ENCODE measurements around the gene ITGB7.

ITGB7 gene, protein sequence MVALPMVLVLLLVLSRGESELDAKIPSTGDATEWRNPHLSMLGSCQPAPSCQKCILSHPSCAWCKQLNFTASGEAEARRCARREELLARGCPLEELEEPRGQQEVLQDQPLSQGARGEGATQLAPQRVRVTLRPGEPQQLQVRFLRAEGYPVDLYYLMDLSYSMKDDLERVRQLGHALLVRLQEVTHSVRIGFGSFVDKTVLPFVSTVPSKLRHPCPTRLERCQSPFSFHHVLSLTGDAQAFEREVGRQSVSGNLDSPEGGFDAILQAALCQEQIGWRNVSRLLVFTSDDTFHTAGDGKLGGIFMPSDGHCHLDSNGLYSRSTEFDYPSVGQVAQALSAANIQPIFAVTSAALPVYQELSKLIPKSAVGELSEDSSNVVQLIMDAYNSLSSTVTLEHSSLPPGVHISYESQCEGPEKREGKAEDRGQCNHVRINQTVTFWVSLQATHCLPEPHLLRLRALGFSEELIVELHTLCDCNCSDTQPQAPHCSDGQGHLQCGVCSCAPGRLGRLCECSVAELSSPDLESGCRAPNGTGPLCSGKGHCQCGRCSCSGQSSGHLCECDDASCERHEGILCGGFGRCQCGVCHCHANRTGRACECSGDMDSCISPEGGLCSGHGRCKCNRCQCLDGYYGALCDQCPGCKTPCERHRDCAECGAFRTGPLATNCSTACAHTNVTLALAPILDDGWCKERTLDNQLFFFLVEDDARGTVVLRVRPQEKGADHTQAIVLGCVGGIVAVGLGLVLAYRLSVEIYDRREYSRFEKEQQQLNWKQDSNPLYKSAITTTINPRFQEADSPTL

GRCh38 chr12:53207042-53207441 lies at the start of gene ITGB7:
TSS of gene ITGB7 (minus strand) at chr12:53207251. CDS start at chr12:53200443, 6,808 bp downstream.
- DNase-seq (ENCODE audit: low spot score) = no peak

- DNase-seq (ENCODE audit: low spot score) = no peak
These were observed 48.9 kb upstream of the ITGB7 start for GRCh38 chr12:53255996-53256395.

DNA sequence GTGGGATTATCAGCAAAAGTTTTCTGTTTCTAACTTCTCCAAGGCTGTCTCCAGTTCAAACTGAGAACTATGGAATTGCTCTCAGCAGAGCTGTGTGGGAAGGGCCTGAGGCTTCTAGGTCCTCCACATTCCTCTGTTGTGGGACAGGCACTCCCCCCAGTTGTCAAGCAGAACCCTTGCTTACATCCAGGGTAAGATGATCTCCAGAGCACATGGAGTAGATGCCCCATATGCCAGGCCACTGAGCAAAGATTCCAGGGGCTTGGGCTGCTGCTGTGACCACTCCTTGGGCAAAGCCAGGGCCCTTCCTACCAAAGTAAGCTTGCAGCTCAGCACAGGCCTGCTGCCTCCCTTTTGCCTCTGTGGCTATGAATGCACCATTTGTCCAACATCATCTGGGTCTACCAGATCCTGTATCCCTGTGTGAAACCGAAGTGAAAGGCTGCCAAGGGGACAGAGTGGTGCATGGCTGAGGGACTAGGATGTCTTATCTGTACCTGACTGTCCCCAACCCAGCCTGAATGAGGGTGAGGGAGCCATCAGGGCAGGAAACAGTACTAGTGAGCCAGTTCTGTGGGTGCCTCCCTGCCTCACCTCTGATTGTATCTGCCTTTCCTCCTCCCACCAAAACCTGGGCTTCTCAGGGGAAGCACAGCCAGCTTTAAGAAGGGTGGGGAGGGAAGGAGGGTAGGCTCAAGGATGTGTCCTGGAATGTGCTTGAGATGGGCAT lies 47.9 kb upstream of the ITGB7 start:
- DNase-seq (ENCODE audit: low spot score) = no peak

- no peak for DNase-seq (ENCODE audit: low spot score)
These were observed 46.2 kb upstream of the ITGB7 start for GRCh38 chr12:53253298-53253697.

GRCh38 chr12:53252349-53252916 lies 45.4 kb upstream of the ITGB7 start:
- DNase-seq (ENCODE audit: low spot score) = peak; percentile 24

DNA sequence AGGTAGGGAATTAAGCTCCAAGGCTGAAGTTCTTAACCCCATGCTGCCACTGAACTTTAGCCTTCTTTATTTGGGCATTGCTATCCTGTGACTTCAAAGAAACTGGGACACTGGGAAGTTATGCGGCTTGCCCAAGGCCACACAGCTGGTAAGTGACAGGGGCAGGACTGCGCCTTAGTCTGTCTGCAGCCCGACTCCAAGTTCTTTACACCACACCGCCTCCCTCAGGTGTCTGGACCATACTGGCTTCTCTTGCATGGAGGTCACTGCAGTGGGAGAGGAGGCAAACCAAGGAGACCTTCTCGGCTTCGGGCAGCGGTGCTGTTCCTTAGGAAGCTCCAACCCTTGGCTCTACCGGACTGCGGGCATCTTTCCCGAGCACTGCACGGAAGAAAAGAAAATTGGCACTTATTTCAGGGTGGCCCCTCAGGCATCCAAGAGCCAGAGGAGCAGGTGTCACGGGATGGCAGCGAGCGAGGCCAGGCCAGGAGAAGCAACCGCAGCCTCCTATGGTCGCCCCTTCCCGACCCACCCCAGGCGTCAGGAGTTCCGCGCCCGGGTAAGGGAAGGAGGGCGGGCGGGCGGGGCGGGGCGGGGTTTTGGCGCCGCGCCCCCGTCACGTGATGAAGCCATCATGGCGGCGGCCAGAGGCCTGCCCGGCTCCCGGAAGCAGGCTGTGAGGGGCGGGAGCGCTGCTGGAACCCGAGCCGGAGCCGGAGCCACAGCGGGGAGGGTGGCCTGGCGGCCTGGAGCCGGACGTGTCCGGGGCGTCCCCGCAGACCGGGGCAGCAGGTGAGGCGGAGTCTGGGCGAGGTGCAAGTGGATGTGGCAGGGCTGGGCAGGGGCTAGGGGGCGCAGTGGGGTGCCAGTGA lies 44.7 kb upstream of the ITGB7 start:
- DNase-seq (ENCODE audit: low spot score) = peak; percentile 82

- DNase-seq (ENCODE audit: low spot score) = no peak
These were observed 38.2 kb upstream of the ITGB7 start for GRCh38 chr12:53245286-53245685.

GRCh38 chr12:53244337-53244736 lies 37.3 kb upstream of the ITGB7 start:
- no peak for DNase-seq (ENCODE audit: low spot score)

DNA sequence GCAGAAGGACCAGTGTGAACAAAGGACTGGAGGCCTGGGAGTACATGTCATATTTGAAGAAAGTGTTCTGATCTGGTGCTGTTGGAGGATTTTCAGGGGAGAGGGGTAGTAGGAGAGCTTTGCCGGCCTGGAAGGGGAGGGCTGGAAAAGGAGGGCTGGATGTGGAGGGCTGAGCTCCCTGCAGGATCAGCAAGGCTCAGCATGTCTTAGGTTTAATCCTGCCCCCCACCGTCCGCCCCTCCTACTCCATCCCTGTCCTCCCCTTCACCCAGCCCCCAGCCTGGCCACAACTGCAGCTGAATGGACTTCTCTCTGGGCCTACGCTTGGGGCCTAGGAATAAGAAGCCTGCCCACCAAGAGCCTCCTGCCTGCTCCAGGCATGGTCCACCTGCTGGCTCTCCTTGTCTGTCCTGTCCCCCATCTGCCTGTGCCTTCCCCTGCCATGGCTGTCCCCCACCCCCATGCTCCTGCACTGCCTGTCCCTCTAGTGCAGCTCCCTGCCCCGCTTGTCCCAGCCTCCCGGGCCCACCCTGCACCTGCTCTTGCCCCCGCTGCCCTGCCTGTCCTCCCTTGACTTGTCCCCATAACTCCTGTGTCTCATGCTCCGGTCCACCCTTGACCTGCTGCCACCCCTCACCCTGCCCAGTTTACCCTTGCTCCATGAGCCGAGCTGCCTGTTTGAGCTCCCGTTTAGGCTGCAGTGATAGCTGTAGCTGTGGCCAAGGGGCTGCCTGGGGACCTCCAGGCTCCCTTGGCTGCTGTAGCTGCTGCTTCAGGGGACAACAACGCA lies 34.8 kb upstream of the ITGB7 start:
- no peak for DNase-seq (ENCODE audit: low spot score)

DNA sequence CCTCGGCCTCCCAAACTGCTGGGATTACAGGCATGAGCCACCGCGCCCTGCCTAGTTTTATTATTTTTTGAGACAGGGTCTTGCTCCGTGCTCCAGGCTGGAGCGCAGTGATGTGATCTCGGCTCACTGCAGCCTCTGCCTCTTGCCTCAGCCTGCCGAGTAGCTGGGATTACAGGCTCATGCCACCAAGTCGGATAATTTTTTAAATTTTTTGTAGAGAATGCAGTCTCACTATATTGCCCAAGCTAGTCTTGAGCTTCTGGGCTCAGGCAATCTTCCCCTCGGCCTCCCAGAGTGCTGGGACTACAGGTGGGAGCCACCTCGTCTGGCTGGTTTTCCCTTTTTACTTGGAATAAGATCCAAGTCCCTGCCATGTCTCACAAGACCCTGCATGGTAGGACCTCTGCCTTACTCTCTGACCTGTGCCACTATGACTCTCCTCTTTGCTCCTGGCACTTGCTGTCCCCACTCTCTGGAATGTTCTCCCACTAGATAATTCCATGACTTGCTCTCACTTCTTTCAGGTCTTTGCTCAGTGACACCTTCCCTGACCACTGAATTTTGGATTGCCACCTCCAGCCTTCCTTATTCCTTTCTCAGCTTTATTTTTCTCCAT lies 32.7 kb upstream of the ITGB7 start:
- DNase-seq (ENCODE audit: low spot score) = no peak

GRCh38 chr12:53236443-53237111 lies 29.5 kb upstream of the ITGB7 start:
- DNase-seq (ENCODE audit: low spot score) = no peak

DNA sequence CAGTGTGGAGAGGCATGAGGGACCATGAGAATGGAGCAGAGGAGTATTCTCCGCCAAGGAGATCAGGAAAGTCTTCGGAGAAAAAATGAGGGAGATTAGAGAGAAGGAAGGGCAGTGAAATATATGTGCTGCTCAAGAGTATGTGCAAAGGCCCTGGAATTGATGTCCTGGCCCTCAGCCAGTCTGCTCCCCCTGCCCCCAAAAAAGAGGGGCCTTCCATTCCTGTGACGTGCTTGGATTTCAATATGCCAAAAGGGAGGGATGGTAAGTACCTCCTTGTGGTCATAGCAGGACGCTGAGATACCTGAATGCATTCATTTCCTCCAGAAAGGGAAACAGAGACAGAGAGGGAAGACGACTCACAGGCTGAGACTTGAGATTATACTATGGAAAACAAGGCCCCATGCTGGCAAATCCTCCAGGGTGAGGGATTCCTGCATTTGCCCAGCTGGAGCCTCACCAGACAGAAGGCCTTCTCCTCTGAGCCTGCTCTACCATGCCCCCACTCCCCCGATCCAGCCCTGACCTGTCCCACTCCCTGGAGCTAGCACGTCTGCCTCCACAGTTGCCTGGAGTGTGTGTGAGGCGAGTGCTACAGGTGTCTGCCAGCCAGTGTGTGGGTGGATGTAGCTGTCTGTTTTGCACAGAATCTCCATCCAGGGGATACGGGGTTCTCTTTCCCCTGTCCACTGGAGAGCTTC lies 28.8 kb upstream of the ITGB7 start:
- no peak for DNase-seq (ENCODE audit: low spot score)

GRCh38 chr12:53235164-53235563 lies 28.1 kb upstream of the ITGB7 start:
- no peak for DNase-seq (ENCODE audit: low spot score)

- DNase-seq (ENCODE audit: low spot score) = no peak
These were observed 27.3 kb upstream of the ITGB7 start for GRCh38 chr12:53234271-53234914.

GRCh38 chr12:53233671-53234121 lies 26.6 kb upstream of the ITGB7 start:
- no peak for DNase-seq (ENCODE audit: low spot score)

DNA sequence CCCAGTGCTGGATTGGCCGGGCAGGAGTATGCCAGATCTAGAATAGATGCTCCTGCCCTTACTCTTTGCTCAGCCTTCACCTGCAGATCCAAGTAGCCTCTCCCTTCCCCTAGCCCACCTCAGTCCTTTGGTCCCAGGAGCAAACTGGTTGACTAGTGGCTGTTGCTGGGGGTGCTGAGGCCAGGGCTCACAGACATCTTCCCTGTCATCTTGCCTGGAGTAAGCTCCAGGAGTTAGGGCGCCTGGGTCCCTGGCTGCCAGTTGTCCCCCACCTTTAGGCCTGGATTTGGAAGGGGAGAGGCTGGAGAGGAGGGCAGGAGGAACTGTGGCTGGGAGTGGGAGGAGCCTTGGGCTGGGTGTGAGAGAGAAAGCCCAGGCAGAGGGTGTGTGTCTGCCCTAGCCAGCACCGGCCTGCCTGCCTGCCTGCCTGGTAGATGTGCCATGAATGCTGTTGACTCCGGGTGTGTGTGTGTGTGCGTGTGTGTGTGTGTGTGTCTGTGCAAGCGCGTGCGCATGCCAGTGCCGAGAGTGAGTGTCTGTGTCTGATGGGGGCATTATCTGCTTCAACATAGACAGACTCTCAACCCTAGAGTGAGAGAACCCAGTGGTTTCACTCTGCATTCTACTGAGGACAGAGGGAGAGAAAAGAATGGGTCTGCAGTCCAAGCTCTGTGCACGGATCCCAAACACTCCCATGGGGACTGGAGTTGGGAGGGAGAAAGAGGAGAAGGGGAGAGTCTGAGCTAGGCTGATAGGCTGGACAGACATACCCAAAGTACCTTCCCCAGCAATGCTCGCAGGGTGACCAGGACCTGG lies 25.8 kb upstream of the ITGB7 start:
- peak; percentile 45 for DNase-seq (ENCODE audit: low spot score)

DNA sequence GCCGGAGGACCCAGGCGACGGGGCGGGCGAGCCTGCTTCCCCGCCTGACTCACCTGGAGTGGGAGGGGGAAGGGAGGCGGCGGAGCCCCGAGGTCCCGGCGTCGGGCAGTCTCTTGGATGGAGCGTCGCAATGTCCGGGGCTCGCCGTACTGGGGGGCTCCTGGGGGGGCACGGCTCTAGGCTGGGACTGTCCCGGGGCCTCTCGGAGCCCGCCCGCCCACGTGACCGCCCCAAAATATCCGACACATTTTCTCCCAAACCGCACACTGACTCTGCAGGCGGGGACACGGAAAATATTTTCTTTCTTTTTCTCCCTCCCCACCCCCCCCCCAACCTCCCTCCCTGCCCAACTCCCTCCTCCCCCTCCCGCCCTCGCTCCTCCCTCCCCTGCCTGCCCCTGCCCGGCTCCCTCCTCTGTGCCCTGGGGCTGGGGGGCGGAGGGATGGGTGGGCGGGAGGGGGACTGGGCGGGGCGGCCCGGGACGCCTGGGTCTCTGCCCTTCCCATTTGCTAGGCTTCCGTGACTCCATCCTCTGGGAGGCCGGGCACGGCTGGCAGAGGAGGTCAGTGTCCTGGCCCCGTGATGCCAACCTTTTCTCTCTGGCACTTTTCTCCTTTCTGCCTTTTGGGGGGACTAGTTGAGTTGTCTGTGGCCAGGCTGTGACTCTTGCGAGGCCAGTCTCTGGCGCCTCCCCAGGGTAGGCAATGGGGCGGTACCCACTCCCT lies 25.0 kb upstream of the ITGB7 start, which contains the start of gene RARG:
Gene RARG (minus strand): TSS at position 289 of the 725 bp plus-strand sequence. CDS start 4,664 bp downstream, outside the sequence.
- peak; percentile 74 for DNase-seq (ENCODE audit: low spot score)
